ENCODE results near the gene PDZRN4. TPM values are rescaled to one million over a fixed set of nuclear protein-coding genes. Genes with fewer than 3 reads are reported as not detected.

PDZRN4 gene
- total and polyA plus RNA-seq, 2 donors (not counting 3 experiments of a cell fraction or from before 2014, with no cell fraction given): not detected

DNA sequence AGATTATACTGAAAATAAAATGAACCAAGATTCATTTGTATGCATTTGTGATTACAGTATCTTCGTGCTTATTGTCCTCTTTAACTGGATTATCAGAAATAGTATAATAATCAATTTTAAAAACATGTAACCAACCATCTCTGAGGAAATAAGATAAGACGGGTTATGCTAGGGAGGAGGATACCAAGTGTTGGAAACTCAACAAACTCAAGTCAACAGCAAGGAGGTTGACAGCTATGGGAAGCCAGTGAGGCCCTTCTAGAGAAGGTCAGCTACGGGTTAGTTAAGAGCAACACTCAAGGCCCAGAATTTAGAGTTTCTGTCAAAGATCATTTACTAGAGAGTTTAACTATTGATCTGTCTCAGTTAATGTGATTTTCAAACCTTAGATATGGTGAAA is 137.2 kb downstream of the PDZRN4 start:
- DNase-seq (ENCODE audit: low read depth, low spot score) (no peak), FAIRE-seq (no peak)
- CTCF ChIA-PET: no interaction called here
- Histone ChIP-seq H4K20me1 (replicated peaks; ENCODE audit: control insufficient read depth, extremely low read depth, insufficient read depth, low read length) (no peaks in the 10 kb centered on the region), H3K9me1 (replicated peaks; ENCODE audit: control insufficient read depth, extremely low read depth, insufficient read depth, low read length) (no peaks in the 10 kb centered on the region), H3K4me2 (ENCODE audit: insufficient read depth, low read length) (no peak overlapping the region), H3K36me3 (ENCODE audit: control insufficient read depth in 2 of 2, extremely low read depth in 1 of 2, insufficient read depth in 2 of 2, low read length in 2 of 2) (no peaks in the 10 kb centered on the region), H3K9ac (replicated peaks; ENCODE audit: extremely low read depth, insufficient read depth, low read length) (no peak overlapping the region), H2AFZ (ENCODE audit: low read depth, low read length) (no peak overlapping the region), H3K9me3 (replicated peaks; ENCODE audit: control insufficient read depth, insufficient read depth, low read length) (no peaks in the 10 kb centered on the region), H3K4me1 (ENCODE audit: control insufficient read depth, extremely low read depth, insufficient read depth, low read length) (no peaks in the 10 kb centered on the region), H3K79me2 (ENCODE audit: control insufficient read depth, insufficient read depth, low read length) (no peaks in the 10 kb centered on the region), H3K27ac (ENCODE audit: insufficient read depth, low read depth, low read length) (no peak overlapping the region), H3K4me3 (replicated peaks in 1 of 3; ENCODE audit: insufficient read depth in 1 of 3, low read depth in 1 of 3, low read length in 3 of 3) (no peak overlapping the region), H3K27me3 (ENCODE audit: control insufficient read depth in 2 of 2, insufficient read depth in 2 of 2, low read length in 2 of 2) (no peaks in the 10 kb centered on the region)
- intact Hi-C loops (cut with micrococcal nuclease) (no loop called here), dilution Hi-C loops (cut with MboI; ENCODE audit: extremely low pct_ligation_motif_present, low sequenced_read_pairs) (no loop called here)
- TF ChIP-seq FOS (IDR thresholded peaks at IDR 0.05; ENCODE audit: borderline replicate concordance, insufficient read depth, low read length): no peak
- TF ChIP-seq MYC (IDR thresholded peaks at IDR 0.05; ENCODE audit: low read depth, low read length): no peak
- no peak for TF ChIP-seq POLR2AphosphoS5 (IDR thresholded peaks at IDR 0.05; ENCODE audit: insufficient read depth, low read depth, low read length)
- TF ChIP-seq JUN (IDR thresholded peaks at IDR 0.05; ENCODE audit: borderline replicate concordance, insufficient read depth, insufficient read length, low read depth): no peak
- TF ChIP-seq, protein P1, sequence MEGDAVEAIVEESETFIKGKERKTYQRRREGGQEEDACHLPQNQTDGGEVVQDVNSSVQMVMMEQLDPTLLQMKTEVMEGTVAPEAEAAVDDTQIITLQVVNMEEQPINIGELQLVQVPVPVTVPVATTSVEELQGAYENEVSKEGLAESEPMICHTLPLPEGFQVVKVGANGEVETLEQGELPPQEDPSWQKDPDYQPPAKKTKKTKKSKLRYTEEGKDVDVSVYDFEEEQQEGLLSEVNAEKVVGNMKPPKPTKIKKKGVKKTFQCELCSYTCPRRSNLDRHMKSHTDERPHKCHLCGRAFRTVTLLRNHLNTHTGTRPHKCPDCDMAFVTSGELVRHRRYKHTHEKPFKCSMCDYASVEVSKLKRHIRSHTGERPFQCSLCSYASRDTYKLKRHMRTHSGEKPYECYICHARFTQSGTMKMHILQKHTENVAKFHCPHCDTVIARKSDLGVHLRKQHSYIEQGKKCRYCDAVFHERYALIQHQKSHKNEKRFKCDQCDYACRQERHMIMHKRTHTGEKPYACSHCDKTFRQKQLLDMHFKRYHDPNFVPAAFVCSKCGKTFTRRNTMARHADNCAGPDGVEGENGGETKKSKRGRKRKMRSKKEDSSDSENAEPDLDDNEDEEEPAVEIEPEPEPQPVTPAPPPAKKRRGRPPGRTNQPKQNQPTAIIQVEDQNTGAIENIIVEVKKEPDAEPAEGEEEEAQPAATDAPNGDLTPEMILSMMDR (IDR thresholded peaks at IDR 0.05; ENCODE audit: extremely low read depth in 1 of 2, insufficient read depth in 1 of 2, low read depth in 1 of 2, low read length in 2 of 2): no peak
- no peak for TF ChIP-seq EZH2 (IDR thresholded peaks at IDR 0.05; ENCODE audit: borderline replicate concordance, low read depth, low read length, severe bottlenecking)
- no peak for TF ChIP-seq POLR2A (IDR thresholded peaks at IDR 0.05; ENCODE audit: low read depth, low read length)
- no peak for TF ChIP-seq MAX (IDR thresholded peaks at IDR 0.05; ENCODE audit: insufficient read depth, insufficient read length)
- no peak for TF ChIP-seq GATA2 (IDR thresholded peaks at IDR 0.05; ENCODE audit: insufficient read depth, insufficient read length, low read depth, low read length)
- BruUV-seq (replicated peaks): no TSS peak
- POLR2A ChIA-PET: no interaction called here
